GM19328 (cell line): ENCODE measurements around the gene METTL16.
A peak's percentile ranks its signal among the peaks of the same experiment; 100 is the strongest.
"Not testable (repeated sequence)": the region's sequence is repeated elsewhere in the genome, so short reads cannot be mapped to it uniquely, and the experiment has no call there.

Experiments used
- ATAC-seq: cut with Tn5 transposase; IDR thresholded peaks from one replicate; pipeline ENCODE4 v1.9.1; 2021; ENCODE audit warnings: mild to moderate bottlenecking, moderate library complexity; ENCODE audit not compliant: unreplicated experiment

METTL16 gene, protein sequence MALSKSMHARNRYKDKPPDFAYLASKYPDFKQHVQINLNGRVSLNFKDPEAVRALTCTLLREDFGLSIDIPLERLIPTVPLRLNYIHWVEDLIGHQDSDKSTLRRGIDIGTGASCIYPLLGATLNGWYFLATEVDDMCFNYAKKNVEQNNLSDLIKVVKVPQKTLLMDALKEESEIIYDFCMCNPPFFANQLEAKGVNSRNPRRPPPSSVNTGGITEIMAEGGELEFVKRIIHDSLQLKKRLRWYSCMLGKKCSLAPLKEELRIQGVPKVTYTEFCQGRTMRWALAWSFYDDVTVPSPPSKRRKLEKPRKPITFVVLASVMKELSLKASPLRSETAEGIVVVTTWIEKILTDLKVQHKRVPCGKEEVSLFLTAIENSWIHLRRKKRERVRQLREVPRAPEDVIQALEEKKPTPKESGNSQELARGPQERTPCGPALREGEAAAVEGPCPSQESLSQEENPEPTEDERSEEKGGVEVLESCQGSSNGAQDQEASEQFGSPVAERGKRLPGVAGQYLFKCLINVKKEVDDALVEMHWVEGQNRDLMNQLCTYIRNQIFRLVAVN

DNA sequence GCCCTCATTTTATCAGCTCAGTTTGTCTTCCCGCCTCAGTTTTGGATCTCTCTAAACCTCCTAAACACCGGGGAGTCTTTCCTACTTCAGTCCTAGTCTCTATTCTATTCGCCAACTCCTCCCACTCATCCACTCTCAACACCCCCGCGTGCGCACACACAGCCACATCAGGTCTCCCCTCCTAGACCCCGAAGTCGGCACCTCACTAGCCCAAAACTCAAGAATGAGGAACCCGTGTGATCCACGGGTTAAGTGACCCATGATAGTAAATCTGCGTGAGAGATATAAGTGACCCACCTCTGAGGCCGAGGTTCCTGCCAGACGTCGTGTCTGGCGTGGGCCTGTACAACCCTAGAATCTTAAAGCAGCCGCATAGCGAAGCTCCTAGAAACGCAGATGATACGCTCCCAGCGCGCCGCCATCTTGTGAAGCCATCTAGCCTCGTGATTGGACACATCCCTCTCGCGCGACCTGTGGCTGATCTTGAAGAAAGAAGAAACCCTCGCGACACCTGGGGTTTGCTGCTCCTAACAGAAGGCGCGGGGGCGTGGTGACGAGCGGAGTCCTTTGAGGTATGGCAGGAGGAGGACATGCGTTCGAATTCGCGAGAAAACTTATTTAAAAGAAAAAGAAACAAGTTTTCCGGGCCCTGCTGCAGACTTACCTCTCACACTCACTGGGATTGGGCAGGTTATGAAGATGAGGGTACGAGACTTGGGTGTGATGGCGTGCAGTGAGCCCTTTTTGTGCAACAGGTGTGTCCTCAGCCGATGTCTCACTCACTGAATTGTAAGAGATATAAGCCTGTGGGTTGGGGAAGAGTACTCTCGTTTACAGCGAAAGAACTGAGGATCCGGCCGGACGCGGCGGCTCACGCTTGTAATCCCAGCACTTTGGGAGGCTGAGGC lies at the start of gene METTL16:
Gene METTL16 (minus strand): TSS at position 427 of the 908 bp plus-strand sequence. CDS start 9,557 bp downstream, outside the sequence.
- ATAC-seq, result peak; percentile 94

DNA sequence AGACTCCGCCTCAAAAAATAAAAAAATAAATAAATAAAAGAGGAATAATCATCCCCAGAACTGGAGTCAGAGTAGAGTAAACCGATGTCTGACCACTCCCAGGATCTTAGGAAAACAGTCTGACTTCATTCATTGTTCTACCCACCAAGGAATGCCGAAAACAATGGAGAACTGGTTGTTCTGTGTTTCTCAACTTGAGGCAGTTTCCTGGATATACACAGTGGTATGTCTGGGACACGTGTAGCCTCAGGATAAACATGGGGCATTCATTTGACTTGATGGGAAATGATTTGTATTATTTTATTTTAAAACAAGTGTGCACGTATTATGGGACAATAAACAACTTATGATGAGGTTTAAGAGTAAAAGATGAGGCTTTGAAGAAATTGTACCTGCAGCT lies 49.0 kb upstream of the METTL16 start:
- ATAC-seq, result no peak

DNA sequence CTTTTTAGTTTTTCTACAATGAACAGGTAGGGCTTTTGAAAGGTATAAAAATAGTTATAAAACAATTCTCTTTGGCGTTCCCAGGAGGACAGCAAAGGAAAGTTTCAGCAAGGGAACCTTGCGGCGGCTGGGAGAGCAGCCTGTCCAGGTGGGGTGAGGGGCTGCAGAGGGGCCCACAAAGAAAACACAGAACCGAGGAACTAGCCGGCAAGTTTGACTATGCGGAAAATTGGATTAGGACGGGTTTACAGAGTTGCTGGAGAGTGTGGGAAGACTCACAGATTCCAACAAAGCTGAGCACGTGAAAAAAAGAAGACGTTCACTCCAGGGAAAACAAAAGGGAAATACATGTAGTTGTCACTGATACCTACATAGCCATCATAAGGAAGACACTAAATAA lies 40.2 kb upstream of the METTL16 start:
- no peak for ATAC-seq

DNA sequence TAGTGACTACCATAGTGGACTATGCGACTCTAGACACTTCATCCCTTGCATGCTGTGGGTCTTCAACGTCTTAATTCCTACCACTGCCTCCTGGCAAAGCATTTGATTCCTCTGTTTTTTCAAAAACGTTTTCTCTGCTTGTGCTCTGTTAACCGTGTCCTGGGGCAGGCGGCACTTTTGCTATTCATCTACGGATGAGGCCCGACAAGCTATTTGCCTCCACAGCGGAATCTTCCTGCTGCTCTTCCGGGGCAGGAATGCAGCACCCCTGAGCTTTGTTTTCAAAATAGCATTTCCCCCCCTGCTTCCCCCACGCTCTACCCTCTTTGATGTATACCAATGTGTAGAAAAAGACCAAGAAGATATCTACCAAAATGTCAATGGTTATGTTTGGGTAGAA lies 39.8 kb upstream of the METTL16 start:
- ATAC-seq, result no peak

DNA sequence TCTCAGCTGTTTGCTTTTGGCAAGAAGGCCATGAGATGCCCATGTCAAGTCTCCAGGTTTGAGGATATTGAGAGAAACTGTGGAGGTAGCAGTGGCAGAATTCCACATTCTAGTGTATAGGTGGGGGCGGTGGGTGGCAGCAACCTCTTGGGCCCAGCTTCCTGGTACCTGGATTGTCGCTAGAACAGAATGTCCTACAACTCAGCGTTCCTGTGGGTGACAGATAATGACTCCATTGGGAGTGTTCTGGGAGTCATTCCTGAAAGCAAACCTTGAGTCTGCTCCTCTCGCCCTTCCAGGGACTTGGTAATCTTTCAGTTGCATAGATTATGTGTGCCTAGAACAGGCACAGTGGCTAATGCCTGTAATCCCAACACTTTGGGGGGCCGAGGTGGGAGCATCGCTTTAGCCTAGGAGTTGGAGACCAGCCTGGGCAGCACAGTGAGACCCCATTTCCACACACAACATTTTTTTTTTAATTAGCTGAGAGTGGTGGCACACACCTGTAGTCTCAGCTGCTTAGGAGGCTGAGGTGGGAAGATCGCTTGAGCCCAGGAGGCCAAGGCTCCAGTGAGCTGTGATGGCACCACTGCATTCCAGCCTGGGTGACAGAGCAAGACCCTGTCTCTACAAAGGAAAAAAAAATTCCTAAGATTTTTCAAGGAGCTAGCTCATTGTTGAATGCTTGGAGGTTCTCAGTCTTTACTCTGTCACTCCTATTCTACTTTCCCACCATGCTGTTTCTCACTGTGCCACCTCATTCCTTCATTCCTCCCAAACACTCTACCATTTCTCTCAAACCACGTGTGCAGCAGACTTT lies 37.9 kb upstream of the METTL16 start:
- ATAC-seq, result no peak

DNA sequence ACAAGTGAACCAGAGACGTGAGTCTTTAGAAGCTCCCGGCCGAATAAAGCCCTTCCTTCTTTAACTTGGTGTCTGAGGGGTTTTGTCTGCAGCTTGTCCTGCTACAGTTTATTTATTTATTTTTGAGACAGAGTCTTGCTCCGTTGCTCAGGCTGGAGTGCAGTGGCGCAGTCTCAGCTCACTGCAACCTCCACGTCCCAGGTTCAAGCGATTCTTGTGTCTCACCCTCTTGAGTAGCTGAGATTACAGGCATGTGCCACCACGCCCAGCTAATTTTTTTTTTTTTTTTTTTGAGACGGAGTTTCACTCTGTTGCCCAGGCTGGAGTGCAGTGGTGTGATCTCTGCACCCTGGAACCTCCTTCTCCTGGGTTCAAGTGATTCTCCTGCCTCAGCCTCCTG lies 36.3 kb upstream of the METTL16 start:
- not testable (repeated sequence) for ATAC-seq

DNA sequence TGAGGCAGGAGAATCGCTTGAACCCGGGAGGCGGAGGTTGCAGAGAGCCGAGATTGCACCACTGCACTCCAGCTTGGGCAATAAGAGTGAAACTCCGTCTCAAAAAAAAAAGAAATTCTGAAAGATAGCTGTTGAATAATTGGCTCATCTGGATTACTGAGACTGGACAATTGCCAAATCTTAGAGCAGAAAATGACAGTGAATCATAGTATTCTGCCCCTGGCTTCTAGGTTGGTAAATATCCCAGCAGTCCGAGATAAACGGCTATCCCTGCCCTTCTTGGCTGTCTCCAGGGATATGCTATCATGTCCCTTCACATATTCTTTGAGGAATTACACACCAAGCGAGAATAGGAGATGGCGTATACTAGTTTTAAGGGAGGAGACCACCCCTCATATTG lies 35.5 kb upstream of the METTL16 start:
- ATAC-seq, result no peak

DNA sequence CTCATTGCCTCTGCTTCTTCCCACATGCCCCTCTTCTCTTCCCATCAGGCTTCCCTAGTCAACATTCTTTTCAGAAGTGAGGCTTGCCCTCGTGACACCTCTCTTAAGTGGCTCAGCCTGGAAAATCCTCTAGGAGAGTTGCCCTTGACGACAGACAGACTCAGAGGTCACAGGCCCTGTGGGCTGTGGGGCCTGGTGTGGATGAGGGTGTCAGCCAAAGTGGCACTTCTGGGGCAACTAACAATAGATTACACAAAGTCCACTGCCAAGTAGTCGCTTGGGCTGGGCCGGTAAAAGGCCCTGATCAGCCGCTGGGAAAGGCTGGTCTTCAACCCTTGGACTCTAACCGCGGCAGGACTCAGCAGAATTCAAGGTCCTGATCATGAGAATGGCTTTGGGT lies 33.7 kb upstream of the METTL16 start:
- ATAC-seq, result no peak

DNA sequence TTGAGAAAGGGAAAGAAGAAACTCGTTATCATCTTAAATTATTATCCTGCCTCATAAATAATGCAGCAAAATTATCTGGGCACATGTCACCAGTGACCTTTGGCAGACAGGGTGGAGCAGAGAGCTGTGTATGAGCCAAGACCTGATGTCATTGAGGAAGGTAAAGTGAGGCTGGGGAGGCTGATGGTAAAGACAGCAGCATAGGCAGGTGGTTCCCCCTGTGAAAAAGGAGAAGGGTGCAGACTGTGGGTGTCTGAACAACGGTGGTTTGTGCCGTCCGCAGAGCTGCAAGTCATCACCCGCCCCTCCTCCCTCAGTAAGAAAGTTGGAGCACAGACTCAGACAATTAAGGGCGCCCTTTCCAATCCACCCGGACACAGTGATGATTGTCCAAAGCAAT lies 30.8 kb upstream of the METTL16 start:
- ATAC-seq, result no peak

DNA sequence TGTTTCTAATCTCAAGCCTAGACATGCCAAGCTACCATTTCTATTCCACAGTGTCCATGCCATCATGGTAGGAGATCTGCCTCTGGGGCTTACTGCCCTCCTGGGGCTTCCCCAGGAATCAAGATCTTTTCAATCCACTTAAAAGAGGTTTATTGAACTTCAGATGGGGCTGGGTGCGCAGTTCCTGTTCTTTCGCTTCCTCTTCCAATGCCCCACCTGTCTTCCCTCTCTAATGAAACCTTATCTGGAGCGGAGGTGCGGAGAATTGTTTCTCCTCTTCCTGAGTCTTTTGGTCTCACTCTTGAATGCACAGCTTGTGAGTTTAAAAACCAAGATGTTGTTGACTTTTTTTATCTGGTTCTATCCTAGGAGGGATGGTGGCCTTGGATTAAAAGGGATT lies 30.4 kb upstream of the METTL16 start:
- ATAC-seq, result no peak

DNA sequence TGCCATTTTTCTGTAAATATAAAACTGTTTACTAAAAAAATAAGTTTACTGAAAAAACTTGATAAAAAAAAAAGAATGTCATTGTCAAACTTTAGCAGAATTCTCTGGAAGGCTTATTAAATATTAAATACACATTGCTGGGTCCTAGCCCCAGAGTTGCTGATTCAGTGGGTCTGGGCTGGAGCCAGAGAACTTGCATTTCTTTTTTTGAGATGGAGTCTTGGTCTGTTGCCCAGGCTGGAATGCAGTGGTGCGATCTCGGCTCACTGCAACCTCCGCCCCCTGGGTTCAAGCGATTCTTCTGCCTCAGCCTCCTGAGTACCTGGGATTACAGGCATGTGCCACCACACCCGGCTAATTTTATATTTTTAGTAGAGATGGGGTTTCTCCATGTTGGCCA lies 25.9 kb upstream of the METTL16 start:
- not testable (repeated sequence) for ATAC-seq

DNA sequence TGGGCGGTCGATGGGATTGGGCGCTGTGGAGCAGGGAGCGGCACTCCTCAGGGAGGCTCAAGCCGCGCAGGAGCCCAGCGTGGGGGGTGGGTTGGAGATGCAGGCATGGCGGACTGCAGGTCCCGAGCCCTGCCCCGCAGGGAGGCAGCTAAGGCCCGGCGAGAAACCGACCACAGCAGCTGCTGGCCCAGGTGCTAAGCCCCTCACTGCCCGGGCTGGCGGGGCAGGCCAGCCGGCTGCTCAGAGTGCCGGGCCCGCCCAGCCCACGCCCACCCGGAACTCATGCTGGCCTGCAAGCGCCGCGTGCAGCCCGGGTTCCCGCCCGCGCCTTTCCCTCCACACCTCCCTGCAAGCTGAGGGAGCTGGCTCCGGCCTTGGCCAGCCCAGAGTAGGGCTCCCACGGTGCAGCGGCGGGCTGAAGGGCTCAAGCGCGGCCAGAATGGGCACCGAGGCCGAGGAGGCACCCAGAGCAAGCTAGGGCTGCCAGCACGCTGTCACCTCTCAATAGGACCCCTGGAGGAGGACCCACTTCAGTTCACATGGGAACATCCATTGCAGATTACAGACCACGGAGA lies 20.5 kb upstream of the METTL16 start:
- no peak for ATAC-seq

DNA sequence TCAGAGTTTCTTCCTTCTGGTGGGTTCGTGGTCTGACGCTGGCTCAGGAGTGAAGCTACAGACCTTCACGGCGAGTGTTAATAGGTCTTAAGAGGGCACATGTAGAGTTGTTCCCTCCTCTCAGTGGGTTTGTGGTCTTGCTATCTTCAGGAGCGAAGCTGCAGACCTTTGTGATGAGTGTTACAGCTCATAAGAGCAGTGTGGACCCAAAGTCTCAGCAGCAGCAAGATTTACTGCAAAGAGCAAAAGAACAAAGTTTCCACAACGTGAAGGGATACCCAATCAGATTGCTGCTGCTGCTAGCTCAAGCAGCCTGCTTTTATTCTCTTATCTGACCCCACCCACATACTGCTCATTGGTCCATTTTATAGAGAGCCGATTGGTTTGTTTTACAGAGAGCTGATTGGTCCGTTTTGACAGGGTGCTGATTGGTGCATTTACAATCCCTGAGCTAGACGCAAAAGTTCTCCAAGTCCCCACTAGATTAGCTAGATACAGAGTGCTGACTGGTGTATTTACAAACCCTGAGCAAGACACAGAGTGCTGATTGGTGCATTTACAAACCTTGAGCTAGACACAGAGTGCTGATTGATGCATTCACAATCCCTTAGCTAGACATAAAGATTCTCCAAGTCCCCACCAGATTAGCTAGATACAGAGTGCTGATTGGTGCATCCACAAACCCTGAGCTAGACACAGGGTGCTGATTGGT lies 19.7 kb upstream of the METTL16 start:
- not testable (repeated sequence) for ATAC-seq

DNA sequence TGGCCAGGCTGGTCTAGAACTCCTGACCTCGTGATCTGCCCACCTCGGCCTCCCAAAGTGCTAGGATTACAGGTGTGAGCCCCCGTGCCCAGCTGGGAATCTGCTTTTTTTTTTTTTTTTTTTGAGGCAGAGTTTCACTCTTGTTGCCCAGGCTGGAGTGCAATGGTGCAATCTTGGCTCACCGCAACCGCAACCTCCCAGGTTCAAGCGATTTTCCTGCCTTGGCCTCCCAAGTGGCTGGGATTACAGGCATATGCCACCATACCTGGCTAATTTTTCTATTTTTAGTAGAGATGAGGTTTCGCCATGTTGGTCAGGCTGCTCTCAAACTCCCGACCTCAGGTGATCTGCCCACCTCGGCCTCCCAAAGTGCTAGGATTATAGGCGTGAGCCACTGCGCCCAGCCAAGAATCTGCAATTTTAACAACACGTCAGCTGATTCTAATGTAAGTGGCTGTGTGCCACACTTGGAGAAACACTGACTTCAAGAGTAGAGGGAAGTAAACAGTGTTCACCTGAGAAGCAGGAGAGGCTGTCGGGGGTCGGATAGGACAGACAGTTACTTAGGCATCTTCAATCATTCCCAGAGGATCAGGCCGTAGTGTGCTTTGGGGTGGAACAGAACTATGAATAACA lies 10.2 kb upstream of the METTL16 start:
- ATAC-seq, result not testable (repeated sequence)

DNA sequence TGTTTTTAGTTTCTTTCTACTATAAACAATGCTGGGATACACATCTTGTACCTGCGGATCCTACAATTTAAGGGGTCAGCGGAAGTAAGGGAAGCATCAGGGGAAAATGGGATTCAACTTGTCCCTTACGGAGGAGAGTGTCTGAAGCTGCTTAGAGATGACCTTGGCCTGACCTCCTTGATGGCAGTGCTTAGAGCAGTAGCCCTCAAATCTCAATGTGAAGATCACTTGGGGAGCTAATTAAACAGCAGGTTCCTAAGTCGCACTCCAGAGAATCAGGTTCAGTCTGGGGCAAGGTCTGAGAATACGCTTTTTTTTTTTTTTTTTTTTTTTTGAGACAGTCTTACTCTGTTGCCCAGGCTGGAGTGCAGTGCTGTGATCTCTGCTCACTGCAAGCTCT lies 9.6 kb upstream of the METTL16 start:
- ATAC-seq, result no peak

DNA sequence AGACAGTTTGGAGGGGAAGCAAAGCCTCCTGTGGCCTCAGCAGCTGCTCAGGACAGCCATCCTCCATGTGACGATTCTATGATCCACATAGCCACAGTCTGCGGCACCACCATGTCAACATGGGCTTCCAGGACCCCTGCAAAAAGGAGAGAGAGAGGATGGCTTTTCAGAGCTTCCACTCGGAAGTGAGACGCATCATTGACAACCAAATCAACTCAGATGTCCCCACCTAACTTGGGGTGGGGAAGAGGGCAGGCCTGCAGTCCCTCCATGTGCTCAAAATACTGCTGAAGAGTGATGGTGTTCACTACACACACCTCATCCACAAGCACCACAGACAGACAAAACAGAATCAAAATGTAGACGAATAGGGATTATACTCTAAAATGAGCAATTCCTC lies 5.9 kb upstream of the METTL16 start:
- no peak for ATAC-seq

DNA sequence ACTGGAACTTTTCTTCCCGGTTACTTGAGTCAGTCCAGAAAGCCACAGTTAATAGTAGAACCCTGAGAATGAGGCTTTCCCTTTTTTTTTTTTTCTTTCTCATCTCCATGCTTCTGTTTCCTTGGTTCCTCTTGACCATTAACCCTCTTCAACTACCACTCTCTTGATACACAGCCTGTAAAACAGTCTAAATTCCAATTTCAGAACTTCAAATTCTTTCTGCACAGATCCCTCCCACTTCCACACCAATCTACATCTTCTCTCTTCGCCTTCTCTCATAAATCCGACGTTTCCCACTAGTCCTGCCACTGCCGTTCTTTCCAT lies 588 bp downstream of the METTL16 start:
- ATAC-seq, result no peak

DNA sequence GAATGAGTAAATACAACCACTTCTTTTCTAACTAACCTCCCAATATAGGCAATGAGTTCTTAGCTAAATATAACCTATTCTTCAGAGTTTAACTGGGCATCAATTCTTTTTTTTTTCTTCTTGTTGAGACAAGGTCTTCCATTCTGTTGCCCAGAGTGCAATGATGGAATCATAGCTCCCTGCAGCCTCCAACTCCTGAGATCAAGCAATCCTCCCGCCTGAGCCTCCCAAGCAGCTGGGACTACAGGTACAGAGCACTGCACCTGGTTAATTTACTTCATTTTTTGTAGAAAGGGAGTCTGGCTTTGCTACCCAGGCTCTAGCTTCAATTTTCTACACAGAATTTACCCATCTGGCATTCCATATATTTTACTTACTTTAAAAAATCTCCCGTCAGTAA lies 1.1 kb downstream of the METTL16 start:
- no peak for ATAC-seq

DNA sequence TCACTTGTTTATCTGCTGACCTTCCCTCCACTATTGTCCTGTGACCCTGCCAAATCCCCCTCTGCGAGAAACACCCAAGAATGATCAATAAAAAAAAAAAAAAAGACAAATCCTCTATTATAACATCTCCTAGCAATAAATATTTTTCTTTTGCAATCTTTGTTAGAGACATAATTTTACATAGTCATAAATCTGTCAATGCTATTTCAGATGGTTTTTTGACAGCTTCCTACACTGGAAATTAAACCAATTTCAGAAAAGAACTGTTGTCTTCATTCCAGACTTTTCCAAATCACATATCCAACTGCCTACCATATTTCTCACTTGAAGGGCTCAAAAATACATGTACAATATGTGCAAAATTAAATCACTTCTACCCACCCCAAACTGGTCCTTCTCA lies 3.7 kb downstream of the METTL16 start:
- no peak for ATAC-seq
